RKO (cell line): ENCODE results near the gene SH2D4B.
"Not testable (repeated sequence)": the region's sequence is repeated elsewhere in the genome, so short reads cannot be mapped to it uniquely, and the experiment has no call there.

Experiments used
- DNase-seq: peaks from one replicate; pipeline ENCODE4 v3.0.0-alpha.2; 2016; ENCODE audit warnings: low spot score

The SH2D4B gene

GRCh38 chr10:80524190-80524909 lies 13.4 kb upstream of the SH2D4B start:
- no peak for DNase-seq

- DNase-seq = no peak
These were observed 11.5 kb upstream of the SH2D4B start for GRCh38 chr10:80526218-80526617.

GRCh38 chr10:80526742-80527141 lies 11.0 kb upstream of the SH2D4B start:
- no peak for DNase-seq

GRCh38 chr10:80528185-80528700 lies 9.5 kb upstream of the SH2D4B start:
- no peak for DNase-seq

- no peak for DNase-seq
These were observed 8.8 kb upstream of the SH2D4B start for GRCh38 chr10:80528901-80529300.

GRCh38 chr10:80529604-80530003 lies 8.1 kb upstream of the SH2D4B start:
- DNase-seq = no peak

- no peak for DNase-seq
These were observed 7.5 kb upstream of the SH2D4B start for GRCh38 chr10:80530251-80530650.

- no peak for DNase-seq
These were observed 6.9 kb upstream of the SH2D4B start for GRCh38 chr10:80530816-80531215.

- no peak for DNase-seq
These were observed 5.1 kb upstream of the SH2D4B start for GRCh38 chr10:80532571-80532970.

GRCh38 chr10:80534059-80534458 lies 3.6 kb upstream of the SH2D4B start:
- not testable (repeated sequence) for DNase-seq

GRCh38 chr10:80534646-80535045 lies 3.1 kb upstream of the SH2D4B start:
- not testable (repeated sequence) for DNase-seq

GRCh38 chr10:80535671-80536360 lies 1.9 kb upstream of the SH2D4B start:
- peak; percentile 75 for DNase-seq

GRCh38 chr10:80536361-80536835 lies 1.3 kb upstream of the SH2D4B start:
- no peak for DNase-seq

- no peak for DNase-seq
These were observed 491 bp upstream of the SH2D4B start for GRCh38 chr10:80537086-80537735.

- no peak for DNase-seq
These were observed 931 bp downstream of the SH2D4B start for GRCh38 chr10:80538481-80539185.

GRCh38 chr10:80539421-80540031 lies 1.8 kb downstream of the SH2D4B start:
- DNase-seq = no peak

- DNase-seq = no peak
These were observed 2.4 kb downstream of the SH2D4B start for GRCh38 chr10:80540136-80540535.

- DNase-seq = no peak
These were observed 2.9 kb downstream of the SH2D4B start for GRCh38 chr10:80540618-80540980.

- DNase-seq = no peak
These were observed 3.5 kb downstream of the SH2D4B start for GRCh38 chr10:80540981-80541750.

- no peak for DNase-seq
These were observed 4.4 kb downstream of the SH2D4B start for GRCh38 chr10:80542053-80542452.
